HG03135 (cell line): ENCODE data around the gene PNPLA2.

Source experiments
- ATAC-seq: cut with Tn5 transposase; IDR thresholded peaks from one replicate; pipeline ENCODE4 v1.9.1; 2021; ENCODE audit warnings: mild to moderate bottlenecking, moderate library complexity; ENCODE audit not compliant: unreplicated experiment

Gene PNPLA2

GRCh38 chr11:797296-798092, 21.2 kb upstream of the PNPLA2 start:
- ATAC-seq, result peak; percentile 40

- ATAC-seq, result peak; percentile 50
Measured at GRCh38 chr11:798093-798713, 20.5 kb upstream of the PNPLA2 start, which contains the start of gene SLC25A22. Gene SLC25A22 (minus strand): TSS chr11:798281. CDS start chr11:795006, 3,275 bp downstream.

- ATAC-seq, result no peak
Measured at GRCh38 chr11:799641-800316, 18.9 kb upstream of the PNPLA2 start.

DNA sequence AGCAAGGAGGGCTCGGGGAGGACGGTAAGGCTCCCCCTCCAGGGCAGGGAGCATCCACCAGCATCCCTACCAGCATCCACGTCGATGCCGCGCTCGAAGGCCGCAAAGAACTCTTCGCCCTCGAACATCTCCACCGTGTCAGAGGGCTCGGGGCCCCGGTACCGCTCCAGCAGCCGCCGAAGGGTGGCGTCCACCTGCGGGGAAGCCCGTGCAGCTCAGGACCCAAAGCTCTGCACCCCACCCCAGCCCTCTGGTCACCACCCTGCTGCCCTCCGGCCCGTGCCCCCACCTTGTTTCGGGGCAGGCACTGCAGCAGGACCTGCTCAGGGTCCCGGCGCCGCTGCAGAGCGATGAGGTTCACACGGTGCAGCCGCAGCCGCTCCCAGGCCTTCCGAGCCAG, 18.2 kb upstream of the PNPLA2 start:
- ATAC-seq, result no peak

GRCh38 chr11:801097-801780, 17.5 kb upstream of the PNPLA2 start:
- ATAC-seq, result no peak

GRCh38 chr11:802018-802617, 16.6 kb upstream of the PNPLA2 start:
- no peak for ATAC-seq

DNA sequence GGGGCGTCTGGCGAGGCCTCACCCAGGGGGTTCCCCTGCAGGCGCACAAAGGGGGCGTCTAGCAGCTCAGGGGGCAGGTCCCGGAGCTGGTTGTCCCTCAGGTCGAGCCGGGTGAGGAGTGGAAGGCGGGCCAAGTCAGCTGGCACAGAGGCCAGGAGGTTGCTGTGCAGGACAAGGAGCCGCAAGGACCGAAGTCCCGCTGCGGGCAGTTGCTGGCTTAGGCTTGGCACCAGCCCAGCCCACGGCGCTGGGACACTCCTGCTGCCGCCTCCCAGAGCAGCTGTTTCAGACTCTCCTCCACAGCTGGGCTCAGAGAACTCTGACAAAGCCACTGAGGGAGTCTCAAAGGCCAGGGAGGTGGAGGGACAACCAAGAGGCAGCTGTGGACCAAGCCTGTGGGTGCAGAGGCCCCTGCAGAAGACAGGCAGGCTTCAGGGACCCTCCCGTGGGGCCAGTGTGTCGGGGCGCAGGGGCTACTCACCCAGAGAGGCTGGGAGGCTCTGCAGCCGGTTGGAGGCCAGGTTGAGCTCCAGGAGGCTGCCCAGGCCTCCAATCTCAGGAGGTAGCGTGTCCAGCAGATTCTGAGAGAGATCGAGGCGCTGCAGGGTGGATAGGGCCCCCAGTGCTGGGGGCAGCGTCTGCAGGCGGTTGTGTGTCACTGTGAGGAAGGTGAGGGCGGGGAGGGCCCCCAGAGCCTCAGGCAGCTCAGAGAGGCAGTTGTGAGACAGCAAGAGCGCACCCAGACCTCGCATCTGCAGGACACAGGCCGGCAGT, 15.8 kb upstream of the PNPLA2 start:
- no peak for ATAC-seq

GRCh38 chr11:803467-803742, 15.3 kb upstream of the PNPLA2 start:
- no peak for ATAC-seq

- no peak for ATAC-seq
Measured at GRCh38 chr11:803770-804598, 14.7 kb upstream of the PNPLA2 start.

DNA sequence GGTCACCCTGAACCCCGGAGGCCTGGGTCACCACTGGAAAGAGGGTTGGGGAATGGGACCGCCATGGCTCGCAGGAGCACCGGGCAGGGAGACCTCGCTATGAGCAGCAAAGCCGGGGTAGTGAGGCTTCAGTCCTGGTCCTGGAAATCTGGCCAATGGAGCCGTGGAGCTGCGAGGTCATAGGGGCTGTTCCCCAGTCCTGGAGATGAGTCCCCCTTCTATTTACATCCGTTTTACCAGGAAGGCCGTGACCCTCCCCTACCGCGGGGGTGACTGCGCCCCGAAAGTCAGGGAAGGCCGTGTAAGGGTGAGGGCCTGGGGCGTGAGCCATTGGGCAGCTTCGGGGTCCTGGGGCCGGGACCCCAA, 14.1 kb upstream of the PNPLA2 start:
- ATAC-seq, result no peak

GRCh38 chr11:808427-809286, 10.1 kb upstream of the PNPLA2 start:
- ATAC-seq, result peak; percentile 0

- ATAC-seq, result peak; percentile 62
Measured at GRCh38 chr11:809287-810039, 9.3 kb upstream of the PNPLA2 start, which contains the start of gene RPLP2. Gene RPLP2 (plus strand): TSS chr11:809967. CDS start chr11:810235, 268 bp downstream.

- ATAC-seq, result peak; percentile 5
Measured at GRCh38 chr11:810040-810567, 8.6 kb upstream of the PNPLA2 start.

- no peak for ATAC-seq
Measured at GRCh38 chr11:811446-812245, 7.1 kb upstream of the PNPLA2 start.

DNA sequence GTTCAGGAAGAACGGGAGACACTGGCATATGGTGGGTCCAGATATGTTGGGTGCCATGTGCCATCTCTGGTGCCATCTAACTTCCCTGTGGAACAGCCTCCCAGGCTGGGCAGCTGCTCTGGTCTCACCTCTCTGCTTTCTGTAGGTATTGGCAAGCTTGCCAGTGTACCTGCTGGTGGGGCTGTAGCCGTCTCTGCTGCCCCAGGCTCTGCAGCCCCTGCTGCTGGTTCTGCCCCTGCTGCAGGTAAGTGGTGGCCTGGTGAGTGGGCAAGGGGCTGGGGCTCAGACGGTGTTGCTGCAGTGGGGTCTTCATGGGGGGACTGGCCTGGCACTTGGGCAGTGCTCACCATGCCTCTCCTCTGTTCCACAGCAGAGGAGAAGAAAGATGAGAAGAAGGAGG, 6.3 kb upstream of the PNPLA2 start:
- no peak for ATAC-seq

DNA sequence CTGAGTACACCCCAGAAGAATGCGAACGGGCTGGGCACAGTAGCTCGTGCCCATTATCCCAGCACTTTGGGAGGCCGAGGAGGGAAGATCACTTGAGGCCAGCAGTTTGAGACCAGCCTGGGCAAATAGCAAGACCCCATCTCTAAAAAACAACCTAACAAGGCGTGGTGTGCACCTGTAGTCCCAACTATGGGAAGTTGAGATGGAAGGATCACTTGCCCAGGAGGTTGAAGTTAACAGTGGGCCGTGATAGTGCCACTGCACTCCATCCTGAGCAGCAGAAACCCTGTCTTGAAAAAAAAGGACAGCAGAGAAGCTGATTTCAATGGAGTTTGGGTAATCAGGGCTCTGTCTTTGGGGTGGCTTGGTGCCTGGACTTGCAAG, 5.7 kb upstream of the PNPLA2 start:
- ATAC-seq, result no peak
